ENCODE results near the gene PDE4D.
"Not testable (repeated sequence)": the region's sequence is repeated elsewhere in the genome, so short reads cannot be mapped to it uniquely, and the experiment has no call there.

PDE4D gene

DNA sequence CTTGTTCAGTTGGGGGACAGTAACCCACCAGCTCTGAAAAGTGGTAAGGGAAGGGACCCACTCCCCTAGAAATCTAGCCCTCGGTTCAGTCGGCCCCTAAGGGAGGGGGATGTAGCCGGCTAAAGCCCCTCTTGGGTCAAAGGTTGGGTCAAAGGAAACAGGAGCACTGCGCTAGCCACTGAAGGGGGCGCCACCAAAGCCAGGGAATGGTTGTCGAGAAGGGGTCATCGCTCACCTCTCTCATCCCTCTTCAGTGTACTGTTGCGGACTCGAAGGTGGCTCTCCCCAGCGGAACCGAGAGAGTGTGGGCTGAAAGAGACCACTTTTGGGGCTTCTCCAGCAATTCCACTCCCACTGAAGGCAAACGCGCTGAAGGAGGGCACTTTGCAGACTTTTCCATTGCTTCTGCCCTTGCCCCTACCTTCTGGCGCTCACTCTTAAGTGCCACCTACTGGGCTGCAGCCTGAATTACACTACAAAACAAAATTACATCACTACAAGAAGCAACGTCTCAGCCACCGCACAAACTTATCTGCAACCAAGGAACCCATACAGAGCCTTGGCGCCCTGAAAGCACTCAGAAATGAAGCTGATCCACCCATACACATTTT, 396.9 kb downstream of the PDE4D start:
- no peak for FAIRE-seq

DNA sequence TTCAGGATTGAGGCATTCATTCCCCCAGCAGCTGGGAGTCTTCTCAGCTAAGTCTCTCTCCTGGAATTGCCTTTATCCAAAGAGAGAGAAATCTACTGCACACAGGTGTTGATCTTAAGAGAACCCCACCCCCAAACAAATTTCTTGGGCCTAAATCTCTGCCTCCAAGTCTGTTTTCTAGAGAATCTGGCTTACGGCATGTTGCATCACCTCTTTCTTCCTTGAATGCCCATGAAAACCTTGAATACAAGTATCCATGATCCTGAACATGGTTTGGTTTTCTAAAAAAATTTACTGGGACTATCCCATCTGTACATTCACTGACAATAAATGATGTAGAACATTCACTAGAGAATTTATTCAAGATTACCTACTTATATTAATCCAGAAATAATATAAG, 401.6 kb downstream of the PDE4D start:
- no peak for FAIRE-seq

DNA sequence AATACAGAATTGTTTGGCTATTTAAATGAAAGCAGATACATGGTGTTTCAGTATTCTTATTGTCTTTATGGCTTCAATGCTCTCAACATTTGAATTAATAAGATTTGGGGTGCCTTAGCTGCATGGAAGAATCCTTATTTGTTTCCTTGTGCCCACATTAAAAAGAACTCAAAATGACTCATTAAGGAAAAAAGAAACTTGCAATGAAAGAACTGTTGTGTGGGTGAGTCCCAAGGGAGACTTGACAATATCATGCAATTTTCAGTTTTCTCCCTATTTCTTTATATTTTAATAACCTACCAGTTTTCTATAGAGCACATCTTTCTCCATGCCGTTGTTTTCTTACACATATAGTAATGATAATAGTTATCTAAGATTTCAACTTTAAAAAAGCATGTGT, 404.0 kb downstream of the PDE4D start:
- FAIRE-seq = peak; percentile 60

- FAIRE-seq = peak; percentile 30
Measured at GRCh38 chr5:59487772-59488729, 405.5 kb downstream of the PDE4D start.

- no peak for FAIRE-seq
Measured at GRCh38 chr5:59487068-59487686, 406.3 kb downstream of the PDE4D start.

DNA sequence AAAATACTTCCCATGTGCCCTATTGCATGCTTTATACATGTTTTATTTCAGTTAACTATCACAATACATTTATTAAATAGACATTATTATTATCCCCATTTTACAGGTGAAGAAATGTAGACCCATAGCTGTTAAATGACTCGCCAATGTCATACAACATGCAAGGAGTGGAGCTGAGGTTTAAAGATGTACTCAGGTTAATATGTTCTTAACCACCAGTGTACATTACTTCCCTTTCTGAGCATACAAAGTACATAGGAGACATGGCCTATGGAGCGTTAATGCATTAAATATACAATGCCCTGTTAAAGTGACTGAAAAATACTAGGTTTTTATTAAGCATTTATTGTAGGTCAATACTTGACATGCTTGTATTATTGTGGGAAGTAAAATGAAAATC, 407.0 kb downstream of the PDE4D start:
- FAIRE-seq = no peak

DNA sequence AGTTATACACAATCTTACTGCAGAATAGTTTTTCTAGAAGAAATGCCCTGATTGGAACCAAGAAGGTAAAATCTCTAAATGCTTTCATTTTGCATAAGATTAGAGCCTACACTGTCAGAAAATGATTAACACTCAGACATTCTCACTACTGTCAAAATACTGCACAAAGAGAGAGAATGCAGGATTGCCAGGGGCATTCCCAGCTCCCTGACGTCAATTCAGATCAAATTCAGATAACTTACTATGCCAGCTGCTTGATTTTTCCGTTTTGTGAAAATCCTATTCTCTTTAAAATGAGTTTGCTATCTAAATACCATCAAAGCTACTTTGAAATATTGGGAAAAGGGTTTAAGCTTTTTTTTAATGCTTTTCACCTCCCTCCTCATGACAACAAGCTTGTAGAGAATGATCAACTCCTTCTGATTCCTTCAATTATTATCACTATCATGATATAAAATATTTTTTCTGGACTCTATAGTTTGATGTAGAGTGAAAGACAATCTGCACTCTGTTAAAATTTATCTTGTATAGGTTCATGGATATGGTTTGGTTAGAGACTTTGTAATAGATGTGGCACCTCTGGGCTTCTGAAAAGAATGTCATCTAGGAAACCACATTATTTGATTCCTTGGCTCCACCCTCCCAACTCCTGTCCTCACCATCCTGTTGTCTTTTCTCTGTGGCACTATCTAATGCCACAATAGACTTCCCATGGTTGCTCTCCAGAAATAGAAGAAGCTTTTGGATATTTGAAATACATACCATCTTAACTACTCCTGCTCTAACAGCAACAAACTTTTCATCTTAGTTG, 407.7 kb downstream of the PDE4D start:
- FAIRE-seq = peak; percentile 85

DNA sequence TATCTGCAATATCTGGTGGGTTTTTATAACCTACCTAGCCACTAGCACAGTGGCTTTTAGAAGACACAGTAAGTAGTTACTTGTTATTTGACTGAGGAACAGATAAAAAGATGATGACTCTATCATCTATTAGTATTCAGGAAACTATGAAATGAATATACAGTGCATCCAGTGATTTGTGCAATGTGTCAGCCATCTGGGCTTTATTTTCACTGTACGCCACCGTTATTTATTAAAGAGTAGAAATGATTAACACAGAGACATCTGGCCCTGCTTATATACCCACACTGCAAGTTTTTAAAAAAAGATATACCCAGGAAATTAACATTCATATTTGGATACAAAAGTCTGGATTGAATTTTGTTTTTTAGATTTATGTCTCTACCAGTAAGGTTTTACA, 408.4 kb downstream of the PDE4D start:
- peak; percentile 81 for FAIRE-seq

DNA sequence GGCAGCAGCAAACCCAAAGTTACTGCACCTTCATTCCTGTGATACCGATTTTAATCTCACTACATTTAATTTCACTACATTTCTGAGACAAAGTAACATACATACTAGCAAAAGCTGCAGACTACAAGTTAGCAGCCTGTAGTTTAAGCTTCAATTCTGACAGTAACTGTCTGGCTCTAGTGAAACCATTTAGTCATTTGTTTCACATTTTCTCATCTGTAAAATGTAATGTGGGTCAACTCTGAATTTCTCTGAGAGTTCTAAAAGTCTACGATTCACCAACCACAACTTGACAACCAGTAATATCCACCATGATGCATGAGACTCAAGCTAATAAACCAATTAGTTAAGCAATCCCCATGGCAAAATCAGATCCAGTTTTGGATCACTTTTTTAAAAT, 408.9 kb downstream of the PDE4D start:
- FAIRE-seq = peak; percentile 21

DNA sequence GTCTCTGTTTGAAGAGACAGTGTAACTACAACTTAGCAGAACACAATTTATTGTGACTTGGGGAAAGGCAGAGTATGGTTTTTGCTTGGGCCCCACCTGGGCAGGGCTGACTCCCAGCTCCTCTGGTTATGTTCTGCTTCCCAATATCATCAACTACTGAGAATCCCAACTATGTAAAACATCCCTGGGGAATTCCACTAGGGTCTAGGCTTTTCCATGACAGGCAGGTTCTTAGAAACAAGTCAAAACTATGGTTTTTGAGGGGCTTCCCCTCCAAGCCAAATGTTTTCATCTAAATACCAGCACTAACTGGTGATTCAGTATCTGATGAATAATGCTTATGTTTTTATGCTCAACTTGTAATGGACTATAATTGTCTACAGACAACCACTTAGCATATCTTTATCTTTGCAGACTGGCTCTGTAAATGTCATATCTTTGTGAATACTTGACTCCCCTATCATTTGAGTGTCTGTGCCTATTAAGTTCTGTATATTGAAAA, 409.5 kb downstream of the PDE4D start:
- no peak for FAIRE-seq

DNA sequence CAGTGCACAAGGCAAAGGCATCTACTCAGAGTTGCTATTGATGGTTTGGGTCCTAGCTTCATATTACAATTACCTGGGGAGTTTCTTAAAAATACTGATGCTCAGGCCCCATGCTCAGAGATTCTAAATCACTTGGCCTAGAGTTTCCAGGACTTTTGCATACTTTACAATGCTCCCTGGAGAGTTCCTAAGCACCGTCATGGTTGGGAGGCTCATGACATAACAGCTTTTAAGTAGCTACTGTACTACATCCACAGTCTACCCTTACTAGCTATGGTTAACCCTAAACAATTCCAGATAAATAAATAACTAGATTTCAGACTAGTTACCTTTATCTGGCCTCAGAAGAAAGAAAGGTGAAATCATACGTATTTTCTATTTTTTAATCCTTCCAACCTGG, 414.4 kb downstream of the PDE4D start:
- no peak for FAIRE-seq

DNA sequence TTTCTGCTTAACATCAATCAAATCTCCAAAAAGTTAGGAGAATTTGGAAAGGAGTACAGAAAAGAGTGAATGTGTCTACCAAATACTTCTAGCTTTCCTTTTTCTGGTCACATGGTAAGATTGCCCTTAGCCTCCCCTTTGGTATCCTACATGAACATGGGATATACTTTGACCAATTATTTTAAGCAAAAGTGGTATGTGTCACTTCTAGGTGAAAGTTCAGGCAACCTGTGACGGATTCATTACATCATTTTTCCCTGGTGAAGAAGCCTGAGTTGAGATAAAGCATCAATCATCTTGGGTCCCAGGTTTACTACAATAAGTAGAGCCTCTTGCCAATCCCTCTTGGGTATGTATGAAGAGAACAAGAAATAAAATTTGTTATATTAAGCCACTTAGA, 419.2 kb downstream of the PDE4D start:
- FAIRE-seq = peak; percentile 9

GRCh38 chr5:59473611-59474010, 419.9 kb downstream of the PDE4D start:
- FAIRE-seq = peak; percentile 49

DNA sequence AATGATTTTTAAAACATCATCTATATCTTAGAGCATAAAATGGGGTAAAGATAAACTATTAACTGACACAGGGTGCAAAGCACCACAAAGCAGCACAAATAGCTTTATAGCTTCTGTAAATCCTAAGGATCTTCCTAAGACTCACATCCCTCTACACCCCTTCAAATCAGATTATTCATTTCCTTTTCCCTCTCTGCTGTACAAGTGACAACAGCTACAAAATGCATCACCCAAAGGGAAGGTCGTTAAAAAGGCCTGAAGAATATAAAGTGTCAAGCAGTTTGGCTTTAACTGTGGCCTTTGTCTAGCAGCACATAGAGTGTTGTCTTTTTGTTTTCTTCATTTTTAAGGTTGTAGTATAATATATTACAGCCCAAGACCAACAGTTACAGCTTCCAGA, 422.1 kb downstream of the PDE4D start:
- peak; percentile 41 for FAIRE-seq

GRCh38 chr5:59467969-59468368, 425.6 kb downstream of the PDE4D start:
- no peak for FAIRE-seq

DNA sequence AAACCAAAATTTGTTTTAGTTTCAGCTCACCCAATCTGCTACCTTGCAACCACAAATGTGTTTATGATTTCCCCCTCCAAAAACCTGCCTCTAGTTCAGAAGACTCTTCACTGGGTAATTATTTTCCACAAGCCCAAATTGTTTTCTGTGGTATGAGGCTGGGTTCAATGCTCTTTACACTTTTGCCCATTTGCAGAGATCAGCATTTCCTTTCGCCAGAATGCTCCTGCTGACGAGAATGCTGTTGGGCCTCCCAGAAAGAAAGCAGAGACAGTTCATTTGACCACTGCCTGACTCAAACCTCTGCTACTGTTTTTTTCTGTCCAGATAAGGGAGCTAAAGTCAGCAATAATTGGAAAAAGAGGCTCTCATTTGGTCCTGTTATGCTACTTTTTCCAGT, 427.3 kb downstream of the PDE4D start:
- peak; percentile 94 for FAIRE-seq

- FAIRE-seq = no peak
Measured at GRCh38 chr5:59464969-59465368, 428.6 kb downstream of the PDE4D start.

GRCh38 chr5:59463618-59464166, 429.8 kb downstream of the PDE4D start:
- not testable (repeated sequence) for FAIRE-seq

GRCh38 chr5:59462956-59463355, 430.6 kb downstream of the PDE4D start:
- no peak for FAIRE-seq

GRCh38 chr5:59460368-59461153, 433.0 kb downstream of the PDE4D start:
- no peak for FAIRE-seq

GRCh38 chr5:59458966-59459729, 434.4 kb downstream of the PDE4D start:
- FAIRE-seq = peak; percentile 79

All from islet of Langerhans (tissue), 1 donor.